GM23338 (cell line): ENCODE measurements around the gene PEX10.

ENCODE experiments used
- CREB1 ChIP-seq: fragments of 250-450 bp; sonication (Bioruptor Pico); IDR thresholded peaks from 2 replicates; pipeline ENCODE4 v1.5.0; 2020; ENCODE audit warnings: low read depth, mild to moderate bottlenecking, moderate library complexity
- JUNB ChIP-seq: IDR thresholded peaks from one replicate; pipeline ENCODE4 v1.6.1; 2016; ENCODE audit warnings: antibody characterized with exemption; ENCODE audit not compliant: unreplicated experiment
- POLR2AphosphoS5 ChIP-seq: IDR thresholded peaks from 2 replicates; pipeline ENCODE4 v1.6.1; 2016; ENCODE audit warnings: antibody characterized with exemption, low read depth
- TF ChIP-seq, protein P1 (sequence below), 2 experiments: fragments of 200-600 bp in 1 of 2; sonication (generic) in 1 of 2; conservative IDR thresholded peaks; 2 replicates each; pipeline versions ENCODE4 v1.5.1 to v1.6.1; 2016 to 2017; ENCODE audit warnings: antibody characterized with exemption in 2 of 2, low read depth in 2 of 2, mild to moderate bottlenecking in 2 of 2, moderate library complexity in 1 of 2

DNA sequence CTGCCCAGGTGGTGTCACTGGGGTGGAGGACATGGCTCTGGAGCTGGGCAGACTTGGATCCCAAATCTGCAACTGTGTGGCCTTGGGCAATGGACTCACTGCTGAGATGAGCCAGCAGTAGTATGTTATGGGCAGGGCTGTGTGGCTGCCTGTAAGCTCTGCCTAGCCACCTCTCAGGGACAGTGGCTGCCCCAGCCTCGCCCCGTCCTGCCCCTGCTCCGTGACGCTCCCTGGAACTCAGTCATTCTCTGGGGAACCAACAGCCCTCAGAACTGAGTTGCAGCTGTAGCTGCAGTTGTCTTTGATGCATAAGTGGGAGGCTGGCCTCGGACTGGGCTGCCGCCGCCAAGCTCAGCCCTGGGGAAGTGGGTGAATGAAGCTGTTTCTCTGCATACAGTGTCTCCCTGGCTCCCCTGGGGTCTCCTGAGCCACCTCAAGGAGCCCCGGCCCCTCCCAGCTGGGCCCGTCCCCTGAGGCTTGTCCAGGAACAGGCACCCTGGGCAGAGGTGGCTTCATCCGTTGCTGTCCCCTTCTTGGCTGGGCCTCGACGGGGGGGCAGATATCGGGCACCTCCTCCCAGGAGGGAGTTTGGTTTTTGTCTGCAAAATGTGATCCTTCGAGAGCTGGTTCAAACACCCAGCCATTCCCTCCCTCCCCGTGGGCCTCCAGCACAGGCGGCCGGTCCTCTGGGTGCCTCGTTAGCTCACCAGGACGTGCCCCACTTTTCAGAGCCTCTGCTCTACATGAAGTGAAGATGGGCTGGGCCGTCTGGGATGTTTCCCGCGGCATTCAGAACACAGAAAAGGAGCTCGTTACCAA lies 37.5 kb upstream of the PEX10 start:
- TF ChIP-seq, protein P1, sequence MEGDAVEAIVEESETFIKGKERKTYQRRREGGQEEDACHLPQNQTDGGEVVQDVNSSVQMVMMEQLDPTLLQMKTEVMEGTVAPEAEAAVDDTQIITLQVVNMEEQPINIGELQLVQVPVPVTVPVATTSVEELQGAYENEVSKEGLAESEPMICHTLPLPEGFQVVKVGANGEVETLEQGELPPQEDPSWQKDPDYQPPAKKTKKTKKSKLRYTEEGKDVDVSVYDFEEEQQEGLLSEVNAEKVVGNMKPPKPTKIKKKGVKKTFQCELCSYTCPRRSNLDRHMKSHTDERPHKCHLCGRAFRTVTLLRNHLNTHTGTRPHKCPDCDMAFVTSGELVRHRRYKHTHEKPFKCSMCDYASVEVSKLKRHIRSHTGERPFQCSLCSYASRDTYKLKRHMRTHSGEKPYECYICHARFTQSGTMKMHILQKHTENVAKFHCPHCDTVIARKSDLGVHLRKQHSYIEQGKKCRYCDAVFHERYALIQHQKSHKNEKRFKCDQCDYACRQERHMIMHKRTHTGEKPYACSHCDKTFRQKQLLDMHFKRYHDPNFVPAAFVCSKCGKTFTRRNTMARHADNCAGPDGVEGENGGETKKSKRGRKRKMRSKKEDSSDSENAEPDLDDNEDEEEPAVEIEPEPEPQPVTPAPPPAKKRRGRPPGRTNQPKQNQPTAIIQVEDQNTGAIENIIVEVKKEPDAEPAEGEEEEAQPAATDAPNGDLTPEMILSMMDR (conservative IDR thresholded peaks at IDR 0.05; ENCODE audit: low read depth in 2 of 2): no peak
- TF ChIP-seq POLR2AphosphoS5: no peak
- no peak for TF ChIP-seq CREB1 (CRISPR knock-in tag)
- TF ChIP-seq JUNB: no peak
